H9 (cell line): Measurements from ENCODE around the gene WAPL. TPM values are rescaled to one million over a fixed set of nuclear protein-coding genes. Genes with fewer than 3 reads are reported as not detected.

Source experiments
- DNase-seq: peaks from one replicate; pipeline ENCODE4 v3.0.0-alpha.2; 2017
- H2AFZ ChIP-seq: one replicate; pipeline ENCODE4 v1.6.1; 2013; ENCODE audit warnings: mild to moderate bottlenecking, low read length, control low read depth, moderate library complexity
- H2AK5ac ChIP-seq: 2 replicates; pipeline ENCODE4 v1.6.1; 2013; ENCODE audit warnings: low read length, control low read depth, mixed read lengths; ENCODE audit not compliant: insufficient read length
- H2BK120ac ChIP-seq: one replicate; pipeline ENCODE4 v1.6.1; 2013; ENCODE audit warnings: low read depth, mild to moderate bottlenecking, low read length, control low read depth, inconsistent platforms; ENCODE audit not compliant: poor library complexity, severe bottlenecking
- H2BK12ac ChIP-seq: 2 replicates; pipeline ENCODE4 v1.6.1; 2013; ENCODE audit warnings: low read length, control low read depth, mixed read lengths, low read depth; ENCODE audit not compliant: insufficient read length
- H2BK15ac ChIP-seq: 2 replicates; pipeline ENCODE4 v1.6.1; 2013; ENCODE audit warnings: low read depth, low read length, control low read depth
- H2BK20ac ChIP-seq: one replicate; pipeline ENCODE4 v1.6.1; 2013; ENCODE audit warnings: low read depth, mild to moderate bottlenecking, low read length, control low read depth, inconsistent platforms; ENCODE audit not compliant: poor library complexity, severe bottlenecking
- H2BK5ac ChIP-seq: 2 replicates; pipeline ENCODE4 v1.6.1; 2013; ENCODE audit warnings: low read length, control low read depth, mixed read lengths; ENCODE audit not compliant: insufficient read length
- H3K14ac ChIP-seq: 2 replicates; pipeline ENCODE4 v1.6.1; 2013; ENCODE audit warnings: low read length, control low read depth; ENCODE audit not compliant: insufficient read depth
- H3K18ac ChIP-seq: 2 replicates; pipeline ENCODE4 v1.6.1; 2013; ENCODE audit warnings: low read depth, mild to moderate bottlenecking, mixed read lengths, low read length, control low read depth; ENCODE audit not compliant: insufficient read length
- H3K23ac ChIP-seq: 2 replicates; pipeline ENCODE4 v1.6.1; 2013; ENCODE audit warnings: low read length, control low read depth, mixed read lengths, low read depth; ENCODE audit not compliant: insufficient read length
- H3K23me2 ChIP-seq: 2 replicates; pipeline ENCODE4 v1.6.1; 2013; ENCODE audit warnings: low read depth, mild to moderate bottlenecking, mixed read lengths, low read length, control low read depth; ENCODE audit not compliant: insufficient read length, poor library complexity, severe bottlenecking
- H3K27ac ChIP-seq: 2 replicates; pipeline ENCODE4 v1.5.1; 2013; ENCODE audit warnings: low read length, control low read depth, mixed read lengths, low read depth; ENCODE audit not compliant: insufficient read length
- H3K27me3 ChIP-seq: 2 replicates; pipeline ENCODE4 v1.6.1; 2013; ENCODE audit warnings: low read length, control low read depth, inconsistent platforms; ENCODE audit not compliant: insufficient read depth
- H3K4ac ChIP-seq: 2 replicates; pipeline ENCODE4 v1.6.1; 2013; ENCODE audit warnings: low read depth, mild to moderate bottlenecking, control low read depth, inconsistent platforms, low read length, moderate library complexity
- H3K4me1 ChIP-seq: 2 replicates; pipeline ENCODE4 v1.6.1; 2013; ENCODE audit warnings: low read length, control low read depth, inconsistent platforms; ENCODE audit not compliant: insufficient read depth
- H3K4me2 ChIP-seq: 2 replicates; pipeline ENCODE4 v1.6.1; 2013; ENCODE audit warnings: low read length, control low read depth, mixed read lengths; ENCODE audit not compliant: insufficient read length, insufficient read depth
- H3K56ac ChIP-seq: 2 replicates; pipeline ENCODE4 v1.6.1; 2013; ENCODE audit warnings: low read depth, mild to moderate bottlenecking, mixed read lengths, low read length, control low read depth; ENCODE audit not compliant: insufficient read length
- H3K79me1 ChIP-seq: 2 replicates; pipeline ENCODE4 v1.6.1; 2013; ENCODE audit warnings: low read depth, mild to moderate bottlenecking, moderate library complexity, low read length, control low read depth, inconsistent platforms; ENCODE audit not compliant: insufficient read depth, poor library complexity, severe bottlenecking
- H3K79me2 ChIP-seq: 2 replicates; pipeline ENCODE4 v1.6.1; 2013; ENCODE audit warnings: low read length, control low read depth, inconsistent platforms; ENCODE audit not compliant: insufficient read depth
- H3K9ac ChIP-seq: 2 replicates; pipeline ENCODE4 v1.6.1; 2013; ENCODE audit warnings: low read length, control low read depth, mixed read lengths; ENCODE audit not compliant: insufficient read length; ENCODE audit errors: extremely low read depth
- H3K9me3 ChIP-seq: one replicate; pipeline ENCODE4 v1.6.1; 2013; ENCODE audit warnings: low read depth, low read length, inconsistent platforms; ENCODE audit not compliant: control insufficient read depth
- H3T11ph ChIP-seq: one replicate; pipeline ENCODE4 v1.6.1; 2013; ENCODE audit warnings: mild to moderate bottlenecking, low read length, control low read depth, inconsistent platforms
- H4K20me1 ChIP-seq: one replicate; pipeline ENCODE4 v1.6.1; 2013; ENCODE audit not compliant: control insufficient read depth, insufficient read length, insufficient read depth
- H4K5ac ChIP-seq: 2 replicates; pipeline ENCODE4 v1.6.1; 2013; ENCODE audit warnings: low read depth, mild to moderate bottlenecking, mixed read lengths, low read length, control low read depth; ENCODE audit not compliant: insufficient read length
- H4K8ac ChIP-seq: replicated peaks from 2 replicates; pipeline ENCODE4 v1.6.1; 2013; ENCODE audit warnings: low read length, control low read depth, mixed read lengths, low read depth; ENCODE audit not compliant: insufficient read length
- H4K91ac ChIP-seq: 2 replicates; pipeline ENCODE4 v1.6.1; 2013; ENCODE audit warnings: low read depth, mild to moderate bottlenecking, moderate library complexity, mixed read lengths, low read length, control low read depth; ENCODE audit not compliant: insufficient read length
- H3K27ac Mint-ChIP-seq, 3 experiments: 2 replicates in 2 of 3; 3 replicates in 1 of 3; pipeline ENCODE4 v1.8.0; 2020 to 2021; ENCODE audit warnings: mixed read lengths in 3 of 3, mild to moderate bottlenecking in 1 of 3, moderate library complexity in 1 of 3
- H3K27me3 Mint-ChIP-seq: 2 replicates; pipeline ENCODE4 v1.8.0; 2021; ENCODE audit warnings: low read depth, mild to moderate bottlenecking, moderate library complexity, mixed read lengths
- H3K36me3 Mint-ChIP-seq, 3 experiments: 2 replicates in 2 of 3; 3 replicates in 1 of 3; pipeline ENCODE4 v1.8.0; 2020 to 2021; ENCODE audit warnings: low read depth in 3 of 3, mixed read lengths in 3 of 3; ENCODE audit not compliant: insufficient read depth in 1 of 3
- H3K4me1 Mint-ChIP-seq, 2 experiments: 2 replicates each; pipeline ENCODE4 v1.8.0; 2020; ENCODE audit warnings: mixed read lengths in 2 of 2
- H3K4me3 Mint-ChIP-seq, 2 experiments: 2 replicates in 1 of 2; 3 replicates in 1 of 2; pipeline ENCODE4 v1.8.0; 2020 to 2021; ENCODE audit warnings: mild to moderate bottlenecking in 2 of 2, mixed read lengths in 2 of 2, moderate library complexity in 1 of 2
- H3K9me3 Mint-ChIP-seq, 2 experiments: 2 replicates in 1 of 2; 3 replicates in 1 of 2; pipeline ENCODE4 v1.8.0; 2020; ENCODE audit warnings: mild to moderate bottlenecking in 2 of 2, mixed read lengths in 2 of 2, moderate library complexity in 1 of 2
- total RNA-seq: library from RNA; stranded (reverse); gene quantifications from 2 replicates; pipeline ENCODE4 v1.2.1, GENCODE V29; 2021
- TF ChIP-seq, protein P1 (sequence below): fragments of 200-600 bp; sonication (generic); conservative IDR thresholded peaks from 3 replicates; pipeline ENCODE4 v1.8.0; 2021; ENCODE audit warnings: antibody characterized with exemption, mild to moderate bottlenecking

The WAPL gene
- total RNA-seq, 1 experiment from 2014 or later, result 61.4 TPM

DNA sequence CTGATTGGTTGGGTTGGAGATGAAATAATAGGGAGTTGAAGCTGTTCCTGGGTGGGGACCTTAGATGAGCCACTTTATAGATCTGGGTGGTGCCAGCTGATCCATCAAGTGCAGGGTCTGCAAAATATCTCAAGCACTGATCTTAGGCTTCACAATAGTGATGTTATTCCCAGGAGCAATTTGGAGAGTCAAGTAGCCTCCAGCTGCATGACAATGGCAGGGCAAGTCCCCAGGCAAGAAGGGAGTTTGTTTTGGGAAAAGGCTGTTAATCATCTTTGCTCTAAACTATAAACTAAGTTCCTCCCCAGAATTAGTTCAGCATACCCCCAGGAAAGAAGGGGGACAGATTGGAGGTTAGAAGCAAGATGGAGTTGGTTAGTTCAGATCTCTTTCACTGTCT is 47.7 kb upstream of the WAPL start:
- H3K79me1 ChIP-seq, result no peaks in the 10 kb centered on the region
- no peak overlapping the region for H3K4ac ChIP-seq
- H2AFZ ChIP-seq, result no peak overlapping the region
- H3K23me2 ChIP-seq, result no peaks in the 10 kb centered on the region
- peaks cover 4% of the 10 kb centered on the region; the same call in 1 of the 2 replicates for H3K4me1 ChIP-seq
- Mint-ChIP-seq H3K27ac (peak overlapping the region in 2 of 3 experiments; percentile 41 to 78; a peak in 3 of 7 replicates), H3K27me3 (peaks cover 2% of the 10 kb centered on the region; the same call in 1 of the 2 replicates), H3K4me3 (no peak overlapping the region), H3K36me3 (peaks cover 0 to 1% (median 0%) of the 10 kb centered on the region in 3 experiments; a peak in 2 of 7 replicates), H3K9me3 (peaks cover 0 to 3% of the 10 kb centered on the region in 2 experiments; a peak in 3 of 5 replicates), H3K4me1 (peaks cover 13 to 15% of the 10 kb centered on the region in 2 experiments)
- no peak overlapping the region for H2BK120ac ChIP-seq
- peak overlapping the region; percentile 25 for H3K18ac ChIP-seq
- TF ChIP-seq, protein P1, sequence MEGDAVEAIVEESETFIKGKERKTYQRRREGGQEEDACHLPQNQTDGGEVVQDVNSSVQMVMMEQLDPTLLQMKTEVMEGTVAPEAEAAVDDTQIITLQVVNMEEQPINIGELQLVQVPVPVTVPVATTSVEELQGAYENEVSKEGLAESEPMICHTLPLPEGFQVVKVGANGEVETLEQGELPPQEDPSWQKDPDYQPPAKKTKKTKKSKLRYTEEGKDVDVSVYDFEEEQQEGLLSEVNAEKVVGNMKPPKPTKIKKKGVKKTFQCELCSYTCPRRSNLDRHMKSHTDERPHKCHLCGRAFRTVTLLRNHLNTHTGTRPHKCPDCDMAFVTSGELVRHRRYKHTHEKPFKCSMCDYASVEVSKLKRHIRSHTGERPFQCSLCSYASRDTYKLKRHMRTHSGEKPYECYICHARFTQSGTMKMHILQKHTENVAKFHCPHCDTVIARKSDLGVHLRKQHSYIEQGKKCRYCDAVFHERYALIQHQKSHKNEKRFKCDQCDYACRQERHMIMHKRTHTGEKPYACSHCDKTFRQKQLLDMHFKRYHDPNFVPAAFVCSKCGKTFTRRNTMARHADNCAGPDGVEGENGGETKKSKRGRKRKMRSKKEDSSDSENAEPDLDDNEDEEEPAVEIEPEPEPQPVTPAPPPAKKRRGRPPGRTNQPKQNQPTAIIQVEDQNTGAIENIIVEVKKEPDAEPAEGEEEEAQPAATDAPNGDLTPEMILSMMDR, result no peak
- H3K14ac ChIP-seq, result no peak overlapping the region
- H3K27ac ChIP-seq, result no peak overlapping the region
- H2BK20ac ChIP-seq, result no peak overlapping the region
- no peak overlapping the region for H4K5ac ChIP-seq
- no peaks in the 10 kb centered on the region for H3K79me2 ChIP-seq
- no peak overlapping the region for H3K56ac ChIP-seq
- no peak overlapping the region for H2BK12ac ChIP-seq
- H3K23ac ChIP-seq, result no peak overlapping the region
- no peak overlapping the region for H2BK5ac ChIP-seq
- no peaks in the 10 kb centered on the region for H4K20me1 ChIP-seq
- no peaks in the 10 kb centered on the region for H3K9me3 ChIP-seq
- no peaks in the 10 kb centered on the region for H3K27me3 ChIP-seq
- DNase-seq, result no peak
- no peak overlapping the region for H3K4me2 ChIP-seq
- H4K8ac ChIP-seq, result no peak overlapping the region
- no peak overlapping the region for H2AK5ac ChIP-seq
- H2BK15ac ChIP-seq, result no peak overlapping the region
- H3T11ph ChIP-seq, result no peak overlapping the region
- H3K9ac ChIP-seq, result no peak overlapping the region
- no peak overlapping the region for H4K91ac ChIP-seq
